H1 (cell line): ENCODE measurements around the gene NAPA. TPM values are rescaled to one million over a fixed set of nuclear protein-coding genes. Genes with fewer than 3 reads are reported as not detected.

Experiments
- NRF1 ChIP-seq: IDR thresholded peaks from 2 replicates; pipeline ENCODE4 v1.6.1; 2011; ENCODE audit warnings: mild to moderate bottlenecking, low read depth, low read length, improper control_type of control experiment
- polyA plus RNA-seq, 7 experiments: library from polyadenylated mRNA; depleted of rRNA in 3 of 7; stranded (reverse) in 5 of 7; unstranded in 2 of 7; fragments of >200 nt in 5 of 7; fragments of 200-250 nt in 2 of 7; gene quantifications; 1 replicate in 5 of 7; 2 replicates in 1 of 7; 4 replicates in 1 of 7; pipeline versions ENCODE4 v1.2.1 to v1.2.3, GENCODE V29; 2011 to 2013; ENCODE audit warnings: missing spikeins in 2 of 7, mixed read lengths in 2 of 7
- total RNA-seq: library from RNA; stranded (reverse); fragmentation: NEBNext Ultra II Directional; extraction: Animal tissue kit (Norgen Biotek cat#: 25700); gene quantifications from 2 replicates; pipeline ENCODE4 v1.2.1, GENCODE V29; 2021

The NAPA gene
- total and polyA plus RNA-seq, 2 of the 8 experiments (the other 6 are each of a cell fraction or from before 2014, with no cell fraction given): 58.5 to 78.2 TPM

DNA sequence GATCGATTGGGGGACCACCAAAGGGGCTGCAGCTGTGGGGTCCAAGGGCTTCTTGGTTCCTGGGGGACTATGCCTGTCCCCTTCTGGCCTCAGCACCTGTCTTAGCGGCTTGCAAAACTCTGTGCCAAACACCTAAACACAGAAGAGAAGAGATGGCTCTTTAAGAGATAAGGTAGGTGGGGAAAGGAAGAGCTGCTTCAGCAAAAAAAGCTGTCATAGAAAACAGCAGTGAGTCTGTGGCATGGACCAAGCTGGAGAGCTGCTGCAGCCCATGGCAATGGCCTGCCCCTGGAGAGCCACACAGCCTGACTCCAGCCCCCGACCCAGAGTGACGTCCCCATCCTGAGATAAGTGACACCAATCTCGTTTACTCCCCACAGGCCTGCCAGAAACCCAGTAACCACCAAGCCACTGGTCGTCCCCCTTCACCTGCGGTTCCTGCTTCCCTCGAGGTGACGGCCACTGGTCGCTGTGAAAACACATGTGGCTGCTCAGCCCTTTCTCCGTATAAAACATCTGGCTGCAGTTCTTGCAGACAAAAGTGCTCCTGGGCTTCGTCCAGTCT is 25.0 kb upstream of the NAPA start (continued):
- TF ChIP-seq NRF1: no peak
